Putamen (tissue), 1 donor: ENCODE results near the gene KBTBD8.

Source experiments
- DNase-seq: peaks from one replicate; pipeline ENCODE4 v3.0.0-alpha.2; 2016; ENCODE audit warnings: low spot score

KBTBD8 gene, protein sequence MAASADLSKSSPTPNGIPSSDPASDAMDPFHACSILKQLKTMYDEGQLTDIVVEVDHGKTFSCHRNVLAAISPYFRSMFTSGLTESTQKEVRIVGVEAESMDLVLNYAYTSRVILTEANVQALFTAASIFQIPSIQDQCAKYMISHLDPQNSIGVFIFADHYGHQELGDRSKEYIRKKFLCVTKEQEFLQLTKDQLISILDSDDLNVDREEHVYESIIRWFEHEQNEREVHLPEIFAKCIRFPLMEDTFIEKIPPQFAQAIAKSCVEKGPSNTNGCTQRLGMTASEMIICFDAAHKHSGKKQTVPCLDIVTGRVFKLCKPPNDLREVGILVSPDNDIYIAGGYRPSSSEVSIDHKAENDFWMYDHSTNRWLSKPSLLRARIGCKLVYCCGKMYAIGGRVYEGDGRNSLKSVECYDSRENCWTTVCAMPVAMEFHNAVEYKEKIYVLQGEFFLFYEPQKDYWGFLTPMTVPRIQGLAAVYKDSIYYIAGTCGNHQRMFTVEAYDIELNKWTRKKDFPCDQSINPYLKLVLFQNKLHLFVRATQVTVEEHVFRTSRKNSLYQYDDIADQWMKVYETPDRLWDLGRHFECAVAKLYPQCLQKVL

GRCh38 chr3:66998113-66998903, at the start of gene KBTBD8:
Gene KBTBD8, plus strand, starts transcription at chr3:66998307. Its CDS starts 49 bp downstream, at chr3:66998356.
- DNase-seq, result peak; percentile 100

- no peak for DNase-seq
Measured at GRCh38 chr3:66948838-66949237, 49.3 kb upstream of the KBTBD8 start.

DNA sequence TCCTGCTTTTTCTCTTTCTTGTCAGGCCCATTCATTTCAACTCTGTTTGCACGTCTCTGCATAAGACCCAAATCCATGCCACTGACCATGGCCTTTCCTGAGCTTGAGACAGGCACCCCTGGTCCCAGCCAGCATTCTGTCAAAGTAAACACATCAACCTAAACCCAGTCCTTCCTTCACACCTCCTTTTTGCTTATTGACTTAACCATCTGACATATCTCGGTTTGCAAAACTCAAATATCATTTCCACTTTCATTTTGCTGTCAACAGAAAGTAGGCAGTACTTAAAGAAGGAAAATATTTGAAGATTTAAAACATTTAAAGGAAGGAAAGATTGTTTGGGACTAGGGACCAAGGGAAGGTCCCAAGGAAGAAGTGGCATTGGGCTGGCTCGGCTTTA, 48.2 kb upstream of the KBTBD8 start:
- DNase-seq, result no peak

- DNase-seq, result no peak
Measured at GRCh38 chr3:66952357-66952756, 45.8 kb upstream of the KBTBD8 start.

DNA sequence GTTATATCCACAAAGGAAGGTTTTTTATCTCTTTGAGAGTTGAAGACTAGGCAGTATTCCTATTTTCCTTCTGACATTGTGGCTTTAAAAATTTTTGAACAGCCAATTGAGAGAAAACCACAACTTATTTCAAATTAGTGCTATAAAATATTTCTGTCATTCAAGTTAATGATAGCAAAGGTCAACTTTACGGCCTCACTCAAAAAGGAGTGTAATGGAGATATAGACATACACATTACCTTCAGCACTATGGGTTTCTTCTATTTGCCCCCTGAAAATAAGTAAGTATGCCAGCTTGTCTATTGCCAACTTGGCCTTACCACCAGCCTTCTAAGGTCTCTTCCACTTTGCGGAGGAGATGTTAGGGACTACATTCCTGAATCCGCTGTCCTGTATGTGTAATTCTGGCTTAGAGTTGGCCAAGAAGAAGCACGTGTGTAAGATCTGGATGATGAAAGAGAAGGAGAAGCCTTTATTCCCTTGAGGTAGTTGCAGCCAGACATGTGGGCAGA, 44.1 kb upstream of the KBTBD8 start:
- DNase-seq, result no peak

DNA sequence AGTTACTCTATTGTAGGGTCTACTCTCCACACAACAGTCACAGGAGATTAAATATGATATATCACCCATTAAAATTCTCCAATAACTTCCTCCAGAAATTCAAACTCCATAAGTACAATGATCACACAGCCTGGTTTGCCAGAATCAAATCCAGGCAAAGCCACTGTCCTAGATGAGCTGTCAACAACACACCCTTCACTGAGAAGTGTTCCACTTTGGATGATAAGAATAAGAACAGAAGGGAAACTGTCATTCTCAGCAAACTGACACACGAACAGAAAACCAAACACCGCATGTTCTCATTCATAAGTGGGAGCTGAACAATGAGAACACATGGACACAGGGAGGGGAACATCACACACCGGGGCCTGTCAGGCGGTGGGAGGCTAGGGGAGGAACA, 41.4 kb upstream of the KBTBD8 start:
- DNase-seq, result no peak

GRCh38 chr3:66957367-66957766, 40.7 kb upstream of the KBTBD8 start:
- DNase-seq, result no peak

GRCh38 chr3:66958067-66958466, 40.0 kb upstream of the KBTBD8 start:
- DNase-seq, result no peak

DNA sequence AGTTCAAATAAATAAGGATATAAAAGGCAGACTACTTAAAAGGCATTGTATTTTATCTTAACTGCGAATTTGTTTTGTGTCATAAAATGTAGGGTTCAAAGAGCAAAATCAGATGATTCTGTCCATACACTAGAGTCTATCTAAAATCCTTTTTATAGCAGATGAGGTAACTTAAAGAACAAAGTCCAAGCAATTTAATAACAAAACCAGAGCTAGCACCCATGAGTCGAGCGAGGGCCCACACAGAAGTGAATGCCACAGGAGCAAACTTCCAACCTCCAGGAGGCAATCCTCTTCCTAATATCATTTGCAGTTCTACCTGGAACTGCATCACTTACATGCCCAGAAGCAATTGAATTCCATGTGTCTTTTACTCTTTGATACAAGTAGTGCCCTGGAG, 35.4 kb upstream of the KBTBD8 start:
- no peak for DNase-seq

DNA sequence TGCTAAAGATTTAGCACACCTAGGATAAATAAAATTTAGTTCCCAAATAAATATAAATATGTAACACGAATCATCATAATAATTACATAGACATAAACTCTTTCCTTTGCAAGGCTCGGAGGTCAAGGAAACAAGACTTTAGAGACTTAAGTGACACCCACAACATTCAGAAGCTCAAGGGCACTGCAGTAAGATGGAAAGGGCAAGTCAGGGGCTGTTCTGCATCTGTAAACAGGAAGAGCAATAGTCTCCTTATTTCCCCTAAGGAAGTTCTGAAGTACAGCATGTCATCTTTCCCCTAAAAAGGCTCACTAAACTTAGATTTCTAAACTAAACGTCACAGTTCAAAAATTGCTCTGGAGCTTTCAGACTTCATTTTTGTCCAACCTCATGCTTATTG, 26.9 kb upstream of the KBTBD8 start:
- no peak for DNase-seq

GRCh38 chr3:66971891-66972551, 26.1 kb upstream of the KBTBD8 start:
- DNase-seq, result peak; percentile 64

- no peak for DNase-seq
Measured at GRCh38 chr3:66980791-66981190, 17.3 kb upstream of the KBTBD8 start.

- no peak for DNase-seq
Measured at GRCh38 chr3:66983101-66983500, 15.0 kb upstream of the KBTBD8 start.

DNA sequence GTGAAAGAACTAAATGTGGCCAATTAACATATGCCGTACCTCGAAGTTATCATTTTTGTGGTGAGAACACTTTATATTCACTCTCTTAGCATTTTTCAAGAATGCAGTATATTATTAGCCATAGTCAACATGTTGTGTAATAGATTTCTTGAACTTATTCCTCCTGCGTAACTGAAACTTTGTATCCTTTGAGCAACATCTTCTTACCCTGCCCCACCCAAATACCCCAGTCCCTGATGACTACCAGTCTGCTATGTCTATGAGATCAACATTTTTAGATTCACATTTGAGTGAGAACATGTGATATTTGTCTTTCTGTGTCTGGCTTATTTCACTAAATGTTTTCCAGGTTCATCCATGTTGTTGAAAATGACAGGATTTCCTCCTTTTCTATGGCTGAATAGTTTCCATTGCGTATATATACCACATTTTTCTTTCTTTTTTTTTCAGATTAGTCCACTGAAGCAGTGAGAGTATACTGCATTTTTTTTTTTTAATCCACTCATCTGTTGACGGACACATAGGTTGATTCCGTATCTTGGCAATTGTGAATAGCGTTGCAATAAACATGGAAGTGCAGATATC, 12.7 kb upstream of the KBTBD8 start:
- no peak for DNase-seq

- no peak for DNase-seq
Measured at GRCh38 chr3:66986406-66986805, 11.7 kb upstream of the KBTBD8 start.

- no peak for DNase-seq
Measured at GRCh38 chr3:66989241-66989640, 8.9 kb upstream of the KBTBD8 start.

DNA sequence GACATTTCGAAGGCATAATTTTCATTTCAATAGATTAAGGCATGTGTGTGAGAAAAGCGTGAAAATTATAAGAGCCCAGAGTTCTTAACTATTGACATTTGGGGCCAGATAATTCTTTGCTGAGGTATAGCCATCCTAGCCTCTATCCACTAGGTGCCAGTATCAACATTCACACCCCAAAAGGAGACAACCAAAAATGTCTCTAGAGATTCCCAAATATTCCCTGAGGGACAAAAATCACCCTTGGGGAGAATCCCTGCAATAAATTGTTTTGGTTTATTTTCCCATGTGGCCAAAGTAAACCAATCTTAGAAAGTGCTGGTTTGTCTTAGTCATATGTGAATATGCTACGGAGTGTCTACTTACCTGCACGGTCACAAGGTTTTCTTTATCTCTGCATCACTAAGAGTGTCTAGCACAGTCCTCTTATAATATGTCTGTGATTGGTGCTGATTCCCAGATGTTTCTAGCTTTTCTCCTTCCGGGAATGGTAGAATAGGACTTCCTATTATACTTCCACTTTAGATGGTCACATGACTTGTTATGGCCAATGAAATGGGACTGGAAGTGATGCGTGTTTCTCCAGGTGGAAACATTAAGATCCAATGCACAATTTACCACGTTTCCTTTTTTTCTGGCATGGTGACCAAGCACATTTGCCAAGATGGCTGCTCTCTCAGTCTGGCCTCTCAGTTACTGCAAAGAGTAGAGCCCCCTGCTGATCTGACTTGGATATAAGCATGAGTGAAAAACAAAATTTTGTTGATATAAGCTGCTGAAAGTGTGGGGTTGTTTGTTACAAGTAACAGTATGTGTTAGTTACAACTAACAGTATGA, 8.0 kb upstream of the KBTBD8 start:
- DNase-seq, result no peak

- DNase-seq, result no peak
Measured at GRCh38 chr3:66991459-66991858, 6.6 kb upstream of the KBTBD8 start.

DNA sequence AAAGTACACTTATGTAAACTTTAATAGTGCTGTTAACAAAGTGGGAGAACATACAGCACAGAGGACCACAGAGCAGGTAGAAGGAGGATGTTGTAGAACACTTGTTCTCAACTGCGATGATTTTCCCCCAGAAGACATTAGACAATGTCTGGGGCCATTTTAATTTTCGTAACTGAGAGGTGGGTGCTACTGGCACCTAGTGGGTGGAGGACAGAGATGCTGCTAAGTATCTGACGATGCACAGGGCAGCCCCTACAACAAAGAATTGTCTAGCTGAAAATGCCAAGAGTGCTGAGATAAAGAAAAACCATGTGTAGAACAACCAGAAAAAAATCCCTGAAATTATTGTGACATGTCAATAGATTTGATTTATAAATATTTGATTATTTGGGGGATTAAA, 5.0 kb upstream of the KBTBD8 start:
- DNase-seq, result no peak

GRCh38 chr3:66994588-66994987, 3.5 kb upstream of the KBTBD8 start:
- no peak for DNase-seq

GRCh38 chr3:66996696-66997095, 1.4 kb upstream of the KBTBD8 start:
- DNase-seq, result no peak
